NCI-H2107 treated with DMSO at 0.1 percent for 48 hours (cell line): ENCODE data around the gene LRRC56.
"Not testable (repeated sequence)": the region's sequence is repeated elsewhere in the genome, so short reads cannot be mapped to it uniquely, and the experiment has no call there.

Experiments
- DNase-seq: peaks from one replicate; lab custom pipeline; 2025; ENCODE audit not compliant: unreplicated experiment; lab: John Stamatoyannopoulos, UW

The LRRC56 gene

GRCh38 chr11:573146-573759 is 35.9 kb downstream of the LRRC56 start:
- no peak for DNase-seq

DNA sequence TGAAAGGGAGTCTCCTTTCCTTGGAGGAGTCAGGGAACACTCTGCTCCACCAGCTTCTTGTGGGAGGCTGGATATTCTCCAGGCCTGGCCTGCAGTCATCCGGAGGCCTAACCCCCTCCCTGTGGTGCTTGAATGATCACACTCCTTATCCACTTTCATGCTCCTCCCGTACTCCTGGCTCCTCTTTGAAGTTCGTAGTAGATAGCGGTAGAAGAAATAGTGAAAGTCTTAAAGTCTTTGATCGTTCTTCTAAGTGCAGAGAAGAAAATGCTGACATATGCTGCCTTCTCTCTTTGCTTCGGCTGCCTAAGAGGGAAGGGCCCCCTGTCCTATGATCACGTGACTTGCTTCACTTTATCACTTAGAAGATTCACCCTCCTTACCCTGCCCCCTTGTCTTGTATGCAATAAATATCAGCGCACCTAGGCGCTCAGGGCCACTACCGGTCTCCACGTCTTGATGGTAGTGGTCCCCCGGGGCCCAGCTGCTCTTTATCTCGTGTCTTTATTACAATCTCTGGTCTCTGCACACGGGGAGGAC is 36.8 kb downstream of the LRRC56 start:
- DNase-seq = not testable (repeated sequence)

DNA sequence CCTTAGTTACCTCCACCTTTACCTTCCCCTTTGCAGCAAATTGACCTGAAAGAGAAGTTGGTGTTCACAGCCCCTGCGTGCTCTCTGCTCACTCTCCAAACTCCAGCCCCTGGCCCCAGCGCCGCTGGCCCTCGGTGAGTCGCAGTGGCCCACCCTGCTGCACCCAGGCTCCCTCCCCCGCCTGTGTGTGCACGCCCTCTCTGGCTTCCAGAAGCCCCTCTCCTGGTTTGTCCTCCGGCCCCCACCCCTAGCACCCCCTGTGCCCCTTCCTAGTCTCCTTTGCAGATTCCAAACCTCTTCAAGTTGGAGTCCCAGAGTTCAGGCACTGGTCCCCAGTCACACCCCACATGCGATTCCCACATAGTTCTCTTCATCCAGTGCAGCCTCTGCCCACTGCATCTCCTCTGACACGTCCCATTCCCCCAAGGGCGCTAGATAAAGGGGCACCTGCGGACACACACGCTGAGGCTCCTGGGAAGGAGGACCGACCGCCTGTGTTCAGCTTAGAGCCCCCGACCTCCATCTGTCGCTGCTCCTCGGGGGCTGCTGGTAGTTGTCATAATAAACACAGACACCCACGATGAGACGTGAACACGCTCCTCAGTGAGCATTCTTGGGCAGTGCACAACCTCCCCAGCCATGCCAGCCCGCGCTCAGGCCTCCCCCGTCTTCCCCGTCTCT is 37.4 kb downstream of the LRRC56 start:
- DNase-seq = no peak

- peak; percentile 47 for DNase-seq
These were observed 38.1 kb downstream of the LRRC56 start for GRCh38 chr11:575313-575995.

DNA sequence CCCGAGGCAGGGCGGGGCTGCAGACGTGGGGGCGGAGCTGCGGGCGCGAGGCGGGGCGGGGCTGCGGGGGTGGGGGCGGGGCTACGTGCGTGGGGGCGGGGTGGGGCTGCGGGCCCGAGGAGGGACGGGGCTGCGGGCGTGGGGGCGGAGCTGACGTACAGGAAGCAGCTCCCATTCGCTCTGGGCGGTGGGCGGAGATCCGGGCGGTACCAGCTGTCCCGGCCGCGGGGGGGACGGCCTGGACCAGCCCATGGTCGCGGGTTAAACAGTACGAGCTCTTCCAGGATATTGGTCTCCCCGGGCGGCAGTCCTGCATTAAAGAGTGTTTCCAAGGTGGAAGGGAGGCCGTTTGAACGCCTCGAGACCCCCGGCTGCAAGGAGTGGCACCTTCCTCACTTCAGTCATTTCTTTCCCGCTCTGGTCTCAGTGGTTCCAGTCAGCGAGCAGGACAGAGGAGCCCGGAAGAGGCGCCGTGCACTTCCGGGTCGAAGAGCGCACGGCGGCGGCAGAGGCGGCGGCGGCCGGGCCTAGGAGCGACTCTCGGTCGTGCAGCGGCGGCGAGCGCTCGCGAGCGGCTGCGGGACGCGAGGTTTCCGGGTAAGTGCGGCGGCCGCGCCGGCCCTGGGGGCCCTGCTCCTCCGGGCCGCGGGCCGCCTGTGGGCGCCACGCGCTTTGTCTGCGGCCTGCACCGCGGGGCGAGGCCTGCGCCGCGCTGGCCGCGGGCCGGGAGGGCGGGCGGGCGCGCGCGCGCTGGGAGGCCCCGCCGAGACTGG is 38.9 kb downstream of the LRRC56 start, which contains the start of gene PHRF1:
Gene PHRF1 (plus strand): TSS at position 475 of the 773 bp plus-strand sequence. CDS start 5,043 bp downstream, outside the sequence.
- peak; percentile 80 for DNase-seq

- DNase-seq = no peak
These were observed 39.7 kb downstream of the LRRC56 start for GRCh38 chr11:576811-577610.

- DNase-seq = no peak
These were observed 40.2 kb downstream of the LRRC56 start for GRCh38 chr11:577611-577894.

GRCh38 chr11:578276-579035 is 41.1 kb downstream of the LRRC56 start:
- DNase-seq = no peak

DNA sequence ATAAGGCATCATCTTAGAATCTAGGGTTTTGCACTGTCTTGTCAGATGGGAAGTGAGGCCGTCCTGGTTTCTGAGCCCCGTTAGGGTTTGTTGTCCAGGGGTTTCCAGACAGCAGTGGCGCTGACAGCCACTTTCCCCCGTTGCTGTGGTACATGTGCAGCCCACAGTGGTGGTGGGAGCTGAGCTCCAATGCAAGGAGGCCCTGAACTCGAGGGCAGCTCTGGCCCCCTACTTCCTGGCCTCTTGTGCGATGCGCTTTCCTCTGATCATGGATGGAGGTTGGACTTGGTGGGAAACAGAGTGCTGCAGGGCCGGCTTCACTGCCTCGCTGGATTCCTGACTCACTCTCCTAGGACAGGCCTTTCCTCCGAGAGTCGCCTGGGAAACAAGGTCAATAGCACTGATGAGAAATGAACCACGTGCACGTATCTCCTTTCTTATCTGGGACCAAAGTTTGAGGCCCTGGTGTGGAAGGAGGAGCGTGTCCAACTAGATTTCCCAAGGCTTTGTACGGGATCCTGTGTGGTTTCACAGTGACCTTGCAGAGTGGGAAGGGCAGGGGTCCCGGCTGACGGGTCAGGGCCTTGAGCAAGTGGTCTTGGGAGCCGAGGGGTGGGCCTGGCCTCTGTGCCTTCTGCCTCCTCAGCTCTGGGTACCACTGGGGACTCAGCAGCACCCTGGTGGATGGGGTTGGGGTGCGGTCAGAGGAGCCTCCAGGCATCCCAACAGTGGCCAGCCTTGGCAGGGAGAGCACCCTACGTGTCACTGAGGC is 42.7 kb downstream of the LRRC56 start:
- no peak for DNase-seq

DNA sequence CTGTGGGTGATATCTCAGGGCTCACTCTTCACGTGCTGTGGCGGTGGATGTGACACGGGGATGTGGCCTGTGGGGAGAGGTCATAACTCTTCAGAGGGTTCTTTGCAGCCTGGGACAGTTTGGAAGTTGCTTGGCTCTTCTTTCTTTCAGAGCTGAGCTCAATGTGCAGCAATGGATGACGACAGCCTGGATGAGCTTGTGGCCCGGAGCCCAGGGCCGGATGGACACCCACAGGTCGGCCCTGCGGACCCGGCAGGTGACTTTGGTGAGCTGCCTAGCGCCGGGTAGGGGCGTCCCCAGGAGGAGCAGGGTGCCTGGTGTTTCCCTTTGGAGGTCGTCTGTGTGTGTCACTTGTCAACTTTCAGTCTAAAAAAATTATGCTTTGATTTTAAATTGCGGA is 44.0 kb downstream of the LRRC56 start:
- no peak for DNase-seq

DNA sequence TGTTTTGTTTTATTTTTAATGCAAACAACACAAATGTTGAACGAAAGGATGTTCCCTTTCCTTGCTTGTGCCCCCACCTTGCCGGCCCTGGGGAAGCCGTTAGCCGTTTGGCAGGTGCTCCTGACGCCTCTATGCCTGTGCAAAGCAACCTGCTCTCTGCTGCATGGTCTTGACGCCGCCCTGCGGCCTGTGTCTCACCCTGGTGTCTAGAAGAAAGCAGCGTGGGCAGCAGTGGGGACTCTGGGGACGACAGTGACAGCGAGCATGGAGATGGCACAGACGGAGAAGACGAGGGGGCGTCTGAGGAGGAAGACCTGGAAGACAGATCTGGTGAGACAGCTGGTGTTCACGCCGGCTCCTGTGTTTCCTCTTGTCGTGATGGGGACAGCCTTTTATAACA is 44.4 kb downstream of the LRRC56 start:
- DNase-seq = no peak

GRCh38 chr11:584287-584686 is 47.0 kb downstream of the LRRC56 start:
- no peak for DNase-seq

GRCh38 chr11:586376-587316 is 49.3 kb downstream of the LRRC56 start:
- no peak for DNase-seq

GRCh38 chr11:587546-587945 is 50.2 kb downstream of the LRRC56 start:
- DNase-seq = no peak

DNA sequence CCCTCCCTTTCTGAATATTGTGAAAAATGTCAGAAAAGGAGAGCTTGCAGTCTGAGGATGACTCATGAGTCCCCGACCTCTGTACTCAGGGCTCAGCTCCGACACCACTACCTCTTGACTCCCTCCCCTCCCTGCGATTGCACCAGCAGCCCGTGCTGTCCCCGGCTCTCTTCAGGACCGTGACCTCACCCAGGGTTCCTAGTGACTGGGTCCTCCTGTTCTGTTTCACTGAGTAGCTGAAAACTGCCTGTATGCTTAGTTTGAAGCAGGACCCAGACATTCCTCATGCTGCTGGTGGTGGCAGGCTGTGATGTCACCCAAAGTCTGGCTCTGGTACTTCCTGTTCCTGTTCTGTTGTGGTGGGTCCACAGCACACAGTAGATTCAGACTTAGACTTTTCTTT is 50.7 kb downstream of the LRRC56 start:
- no peak for DNase-seq

- DNase-seq = no peak
These were observed 52.5 kb downstream of the LRRC56 start for GRCh38 chr11:589798-590197.

GRCh38 chr11:590997-591396 is 53.7 kb downstream of the LRRC56 start:
- no peak for DNase-seq

GRCh38 chr11:592501-592900 is 55.2 kb downstream of the LRRC56 start:
- DNase-seq = no peak
